Measurements from ENCODE around the gene GRID2IP.

Gene GRID2IP

GRCh38 chr7:6516387-6516983, 34.8 kb downstream of the GRID2IP start:
- DNase-seq: peak; percentile 72

- DNase-seq: no peak
Measured at GRCh38 chr7:6513541-6513940, 37.7 kb downstream of the GRID2IP start.

- DNase-seq: no peak
Measured at GRCh38 chr7:6512892-6513291, 38.4 kb downstream of the GRID2IP start.

GRCh38 chr7:6510476-6511133, 40.7 kb downstream of the GRID2IP start:
- no peak for DNase-seq

DNA sequence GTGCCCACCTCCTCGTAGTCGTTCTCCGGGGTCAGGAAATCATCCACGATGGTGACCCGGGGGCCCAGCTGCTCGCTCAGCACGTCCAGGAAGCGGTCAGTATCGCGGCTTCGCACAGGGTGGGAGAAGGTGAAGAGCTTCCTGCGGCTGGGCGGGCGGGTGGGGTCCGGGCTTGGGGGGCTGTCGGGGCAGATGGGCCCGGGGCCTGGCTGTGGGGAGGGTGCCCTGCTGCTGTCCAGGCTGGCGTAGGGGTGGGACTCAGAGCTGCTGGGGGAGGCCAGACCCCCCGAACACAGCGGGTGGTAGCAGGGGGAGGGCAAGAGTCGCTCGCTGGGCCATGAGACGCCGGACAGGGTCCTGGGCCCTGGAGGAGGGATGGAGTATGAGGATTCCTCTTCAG, 42.3 kb downstream of the GRID2IP start:
- no peak for DNase-seq

- DNase-seq: no peak
Measured at GRCh38 chr7:6508539-6508938, 42.7 kb downstream of the GRID2IP start.

DNA sequence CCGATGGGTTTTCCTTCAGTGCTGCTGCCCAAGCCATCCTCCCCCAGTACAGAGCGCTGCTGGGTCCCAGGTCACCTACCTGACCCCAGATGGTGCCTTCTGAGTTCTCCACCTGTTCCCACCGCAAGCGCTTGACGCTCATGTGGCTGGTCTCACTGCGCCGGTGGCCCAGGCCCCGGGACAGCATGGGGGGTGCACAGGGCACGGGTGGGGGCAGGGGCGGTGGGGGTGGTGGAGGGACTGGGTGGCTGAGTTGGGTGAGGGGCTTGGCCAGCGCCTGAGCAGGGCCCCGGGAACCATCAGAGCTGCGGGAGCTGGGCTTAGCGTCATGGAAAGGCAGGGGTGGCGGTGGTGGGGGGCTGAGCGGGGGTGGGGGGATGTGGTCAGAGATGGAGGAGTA, 43.4 kb downstream of the GRID2IP start:
- no peak for DNase-seq

GRCh38 chr7:6505685-6506559, 45.3 kb downstream of the GRID2IP start:
- no peak for DNase-seq

DNA sequence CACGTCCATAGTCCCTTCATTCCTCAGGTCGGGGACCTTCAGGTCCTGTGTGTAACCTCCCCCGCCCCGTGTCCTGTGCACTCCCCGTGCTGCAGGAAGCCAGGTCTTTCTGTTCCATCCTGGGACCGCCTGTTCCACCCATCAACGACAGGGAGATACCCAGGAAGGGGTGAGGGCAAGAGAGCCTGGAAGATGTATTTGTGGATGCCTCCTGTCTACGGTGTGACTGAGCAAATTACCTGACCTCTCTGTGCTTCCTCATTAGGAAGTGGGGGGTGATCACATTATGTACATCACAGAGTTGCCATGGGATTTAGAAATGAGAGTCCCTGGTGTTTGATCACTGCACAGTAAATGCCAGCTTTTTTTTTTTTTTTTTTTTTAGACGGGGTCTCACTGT, 46.3 kb downstream of the GRID2IP start:
- DNase-seq: no peak

- DNase-seq: no peak
Measured at GRCh38 chr7:6502886-6503285, 48.4 kb downstream of the GRID2IP start.

DNA sequence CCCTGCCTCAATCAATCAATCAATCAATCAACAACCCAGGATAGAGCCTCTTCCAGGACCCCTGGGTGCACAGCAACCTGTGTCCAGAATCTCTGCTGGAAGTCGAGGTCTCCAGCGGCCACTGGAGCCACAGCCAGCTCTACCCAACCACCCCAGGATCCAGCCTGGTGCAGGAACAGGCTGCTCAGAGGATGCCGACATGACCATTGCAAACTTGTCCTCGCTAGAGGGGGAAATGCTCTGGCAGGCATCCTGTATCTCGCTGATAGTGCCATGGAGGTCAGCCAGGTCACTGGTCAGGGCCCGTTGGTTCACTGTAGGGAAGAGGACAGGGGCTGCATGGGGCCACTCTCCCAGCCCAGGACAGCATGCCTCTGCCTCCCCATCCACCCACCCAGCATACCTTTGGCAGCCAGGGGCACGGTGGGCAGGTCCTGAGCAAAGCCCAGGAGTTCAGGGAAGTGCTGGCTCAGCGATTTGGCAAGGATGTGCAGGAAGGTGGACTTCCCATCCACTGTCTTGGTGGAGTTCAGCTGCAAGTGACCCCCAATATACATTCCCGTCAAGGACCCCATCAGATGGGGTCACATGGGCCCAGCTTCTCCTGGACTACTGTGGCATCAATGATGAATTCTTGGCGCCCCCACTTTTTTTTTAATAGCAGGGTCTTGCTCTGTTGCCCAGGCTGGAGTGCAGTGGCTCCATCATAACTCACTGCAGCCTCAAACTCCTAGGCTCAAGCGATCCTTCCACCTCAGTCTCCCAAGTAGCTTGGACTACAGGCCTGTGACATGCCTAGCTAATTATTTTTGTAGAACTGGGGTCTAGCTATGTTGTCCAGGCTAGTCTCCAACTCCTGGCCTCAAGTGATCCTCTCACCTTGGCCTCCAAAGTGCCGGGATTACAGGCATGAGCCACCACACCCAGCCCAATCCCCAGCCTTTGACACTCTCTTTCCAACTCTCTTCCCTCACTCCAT, 49.4 kb downstream of the GRID2IP start:
- no peak for DNase-seq

GRCh38 chr7:6500691-6501090, 50.6 kb downstream of the GRID2IP start:
- DNase-seq: no peak

- no peak for DNase-seq
Measured at GRCh38 chr7:6497994-6498393, 53.3 kb downstream of the GRID2IP start.

GRCh38 chr7:6497637-6497905, 53.7 kb downstream of the GRID2IP start:
- no peak for DNase-seq

DNA sequence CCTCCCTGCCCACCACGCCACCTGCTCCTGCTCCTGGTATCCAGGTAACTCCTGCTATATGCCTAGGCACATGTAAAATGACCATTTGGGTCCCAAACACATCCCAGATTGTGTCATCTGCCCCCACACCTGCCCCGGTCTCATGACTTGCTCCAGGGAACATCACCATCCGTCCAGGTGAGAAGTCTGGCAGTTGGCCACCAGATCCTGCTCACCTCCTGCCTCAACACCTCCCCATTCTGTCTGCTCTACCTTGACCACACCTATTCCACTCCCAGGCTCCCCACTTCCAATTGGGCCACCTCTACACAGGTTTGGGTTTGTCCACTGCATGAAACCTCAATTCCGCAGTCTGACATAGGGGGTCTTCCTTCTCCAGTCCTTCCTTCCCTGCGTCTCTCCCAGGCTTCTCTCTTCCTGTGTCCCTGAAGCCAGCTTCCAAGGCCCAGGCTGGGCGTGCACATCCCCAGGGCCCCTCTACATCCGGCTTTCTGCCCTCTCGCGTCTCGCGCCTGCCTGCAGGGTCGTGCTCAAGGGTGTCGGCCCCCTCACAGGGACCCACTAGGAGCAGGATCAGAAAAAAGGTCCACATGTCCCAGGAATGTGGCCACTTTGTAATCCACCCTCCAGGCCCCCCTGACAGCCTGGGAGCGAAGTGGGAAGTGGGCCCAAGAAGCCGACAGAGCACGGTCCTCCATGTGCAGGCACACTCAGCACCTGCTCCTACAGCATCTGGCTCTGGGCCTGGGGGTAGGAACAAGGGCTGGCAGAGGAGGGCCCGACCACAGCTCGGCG, 54.2 kb downstream of the GRID2IP start:
- no peak for DNase-seq

GRCh38 chr7:6495597-6496262, 55.5 kb downstream of the GRID2IP start:
- no peak for DNase-seq

GRCh38 chr7:6494365-6494764, 56.9 kb downstream of the GRID2IP start:
- DNase-seq: no peak

DNA sequence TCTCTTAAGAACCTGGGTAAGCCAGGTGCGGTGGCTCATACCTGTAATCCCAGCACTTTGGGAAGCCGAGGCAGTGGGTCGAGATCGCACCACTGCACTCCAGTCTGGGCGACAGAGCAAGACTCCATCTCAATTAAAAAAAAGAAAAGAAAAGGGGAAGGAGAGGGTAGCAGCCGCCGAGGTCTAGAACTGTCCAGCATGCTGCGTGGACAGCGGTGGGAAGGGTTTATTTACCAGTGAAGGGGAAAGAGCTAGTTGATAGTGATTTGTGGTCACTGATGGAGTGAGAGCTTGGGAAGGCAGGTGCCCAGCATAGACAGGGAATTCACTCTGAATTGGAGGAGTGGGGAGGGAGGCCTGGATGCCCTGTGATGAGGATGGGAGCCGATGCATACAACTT, 60.1 kb downstream of the GRID2IP start:
- no peak for DNase-seq

DNA sequence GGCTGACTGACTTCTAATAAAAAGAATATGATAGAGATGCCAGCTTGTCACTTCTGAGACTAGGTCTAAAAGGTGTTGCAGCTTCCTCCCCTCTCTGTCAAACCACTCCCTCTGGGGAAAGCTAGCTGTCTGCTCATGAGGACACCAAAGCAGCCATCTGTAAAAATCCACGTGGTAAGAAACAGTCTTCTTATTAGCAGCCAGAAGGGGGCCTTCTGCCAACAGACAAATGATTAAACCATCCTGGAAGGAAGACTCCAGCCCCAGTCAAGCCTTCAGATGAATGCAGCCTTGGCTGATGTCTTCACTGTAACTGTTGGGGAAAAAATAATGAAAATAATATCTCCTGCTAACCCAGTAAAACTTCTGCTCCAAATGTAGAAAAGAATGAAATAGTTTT, 61.6 kb downstream of the GRID2IP start:
- DNase-seq: no peak

- DNase-seq: no peak
Measured at GRCh38 chr7:6487184-6487545, 64.1 kb downstream of the GRID2IP start.

GRCh38 chr7:6486438-6487183, 64.7 kb downstream of the GRID2IP start:
- DNase-seq: no peak
